NCI-H524 (cell line): ENCODE data around the gene WASF3.
"Not testable (repeated sequence)": the region's sequence is repeated elsewhere in the genome, so short reads cannot be mapped to it uniquely, and the experiment has no call there.

Experiments
- DNase-seq, 2 experiments: peaks; one replicate each; lab custom pipeline; 2025; lab: John Stamatoyannopoulos, UW

Gene WASF3

DNA sequence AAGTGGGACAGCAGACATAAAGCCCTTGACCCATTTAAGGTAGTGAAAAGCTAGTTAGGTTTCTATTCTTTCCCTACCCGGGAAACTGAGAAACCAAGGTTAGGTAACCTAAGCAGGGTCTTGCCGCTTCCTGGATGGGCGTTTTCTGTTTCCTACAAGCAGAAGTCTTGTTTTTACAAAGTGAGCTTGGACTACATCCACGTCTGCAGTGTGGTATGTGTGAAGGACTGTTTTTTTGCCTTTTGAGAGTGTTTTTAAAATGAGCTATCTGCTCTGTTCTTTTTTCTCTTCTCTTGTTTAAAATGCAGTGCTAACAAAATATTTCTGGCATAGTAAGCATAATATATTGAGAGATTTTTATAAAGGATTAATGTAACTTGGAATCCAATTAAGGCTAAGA, 153.7 kb downstream of the WASF3 start:
- no peak for DNase-seq

DNA sequence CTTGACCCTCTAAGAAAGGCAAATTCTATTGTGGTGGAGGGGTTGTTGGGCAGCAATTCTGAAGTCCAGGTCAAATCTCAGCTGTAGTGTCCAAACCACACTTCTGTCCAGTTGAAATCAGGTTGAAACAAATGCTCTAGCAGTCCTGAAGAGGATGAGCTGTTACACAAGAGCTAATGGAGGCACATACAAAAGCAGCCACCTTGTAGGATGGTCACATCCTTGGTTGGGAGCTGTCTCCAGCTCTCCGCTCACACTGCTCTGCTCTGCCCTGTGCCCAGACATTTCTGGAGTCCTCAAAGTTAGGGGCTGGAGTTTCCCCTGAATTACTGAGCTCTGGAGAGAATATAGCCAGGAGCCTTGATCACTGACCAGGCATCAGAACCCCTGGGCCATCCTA, 155.9 kb downstream of the WASF3 start:
- DNase-seq: no peak

DNA sequence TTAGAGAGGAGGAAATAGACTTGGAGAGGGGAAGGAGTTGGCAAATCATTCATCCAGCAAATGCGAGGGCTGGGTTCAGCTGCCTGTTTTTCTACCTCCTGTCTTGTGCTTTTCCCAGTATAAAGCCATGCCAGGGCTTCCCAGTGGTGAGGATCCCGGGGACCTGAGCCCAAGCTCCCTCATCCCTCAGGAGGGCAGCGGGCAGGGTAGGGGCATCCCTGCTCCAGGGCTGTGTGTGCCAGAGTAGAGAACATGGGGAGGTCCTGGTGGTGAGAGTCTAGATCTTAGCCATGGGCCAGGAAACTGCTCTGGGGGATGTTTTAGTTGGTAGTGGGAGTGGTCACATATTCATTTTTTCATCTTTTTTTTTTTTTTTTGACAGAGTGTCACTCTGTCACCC, 159.5 kb downstream of the WASF3 start:
- DNase-seq: no peak

DNA sequence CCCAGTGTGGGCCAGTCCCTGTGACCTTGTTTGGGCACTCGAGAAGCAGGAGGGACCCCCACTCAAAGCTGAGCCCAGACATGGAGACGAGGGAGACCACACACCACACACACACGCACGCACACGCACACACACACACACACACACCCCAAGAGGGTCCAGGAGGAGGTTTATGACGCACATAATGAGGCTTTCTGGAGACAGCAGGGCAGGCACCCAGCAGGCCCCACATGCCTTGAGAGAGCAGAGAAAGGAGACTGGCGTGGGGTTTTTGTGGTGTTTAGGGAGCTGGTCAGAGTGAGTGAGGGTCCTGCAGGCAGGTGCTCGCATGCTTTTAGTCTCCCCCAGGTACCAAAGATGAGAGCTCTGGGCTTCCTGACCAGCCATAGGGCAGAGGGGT, 160.7 kb downstream of the WASF3 start:
- DNase-seq: no peak

DNA sequence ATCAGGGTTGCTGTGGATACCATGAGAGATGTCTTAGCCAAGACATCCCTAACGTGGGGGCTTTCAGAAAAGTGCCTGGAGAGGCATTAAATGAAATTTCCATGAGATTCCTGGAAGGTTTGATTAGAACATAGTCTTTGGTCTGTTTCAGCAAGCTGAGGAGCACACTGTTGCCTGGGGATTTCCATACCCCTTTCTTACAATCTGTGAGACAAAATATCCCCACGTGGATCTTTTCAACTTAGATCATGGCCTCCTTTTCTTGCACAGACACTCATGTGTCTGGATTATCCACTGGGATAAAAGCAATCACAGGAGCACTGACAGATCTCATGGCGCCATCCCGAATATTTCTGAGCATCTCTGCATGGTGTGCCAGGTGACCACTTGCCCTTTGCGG, 161.4 kb downstream of the WASF3 start:
- DNase-seq: no peak

DNA sequence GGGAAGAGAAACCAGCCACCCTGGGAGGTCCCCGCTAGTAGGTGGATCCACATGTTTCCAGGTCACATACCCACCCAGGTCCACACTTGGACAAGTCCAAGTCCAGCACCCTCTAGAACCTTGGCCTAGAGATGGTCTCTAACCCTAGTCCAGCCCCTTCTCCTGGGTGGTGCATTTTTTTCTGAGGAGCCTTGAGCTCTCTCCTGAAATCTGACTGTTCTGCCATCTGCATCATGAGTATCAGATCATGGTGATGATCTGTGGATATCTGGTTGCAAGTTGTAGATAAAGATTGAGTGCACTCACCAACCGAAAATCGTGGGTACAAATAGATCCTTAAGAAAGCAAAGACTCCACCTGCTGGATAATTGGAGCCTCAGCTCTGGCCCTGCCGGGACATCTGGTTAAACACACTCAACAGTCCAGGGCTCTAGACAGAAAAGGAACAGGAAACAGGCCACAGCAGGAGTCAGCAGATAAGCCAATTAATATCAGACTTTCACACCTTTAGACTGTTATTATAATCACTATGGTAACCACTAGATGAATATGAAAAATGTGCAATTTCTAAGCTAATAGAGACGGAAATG, 162.0 kb downstream of the WASF3 start:
- DNase-seq: peak; percentile 95 to 99

DNA sequence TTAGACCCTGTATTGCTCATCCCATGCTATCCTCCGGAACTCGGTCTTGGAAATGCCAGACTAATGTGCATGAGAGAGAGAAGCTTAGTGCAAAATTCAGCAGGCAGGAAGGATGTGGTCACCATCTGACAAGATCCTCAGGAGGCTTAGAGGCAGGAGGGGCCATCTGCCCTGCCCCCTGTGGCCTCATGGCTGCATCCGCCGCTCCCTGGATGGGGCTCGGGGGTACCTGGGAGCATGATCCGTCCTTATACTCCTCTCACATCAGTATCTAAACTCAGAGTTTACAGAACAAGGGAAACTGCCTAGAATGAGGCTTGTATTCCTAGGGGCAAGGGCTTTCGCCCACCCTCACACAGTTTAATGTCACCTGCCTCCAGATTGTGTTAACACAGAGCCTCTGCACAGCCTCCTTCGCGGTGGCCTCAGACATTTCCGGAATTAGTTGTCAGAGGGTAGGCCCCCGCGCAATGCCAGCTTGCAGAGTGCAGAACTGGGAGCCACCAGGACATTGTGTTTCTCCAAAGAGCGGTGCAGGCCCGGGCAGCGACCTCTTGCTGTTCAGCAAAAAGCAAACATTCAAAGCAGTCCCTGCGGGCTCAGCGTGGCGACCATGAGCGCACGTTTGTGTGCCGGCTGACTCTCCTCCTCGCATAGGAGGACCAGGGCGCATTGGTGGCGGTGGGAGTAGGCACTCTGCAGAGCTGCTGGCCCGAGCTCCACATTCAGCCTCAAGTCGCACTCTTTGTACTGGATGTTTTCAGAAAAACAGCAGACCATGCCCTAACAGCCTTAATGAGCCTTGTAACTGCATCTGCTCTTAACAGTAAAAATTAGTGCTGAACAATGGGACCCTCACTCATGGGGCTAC, 164.0 kb downstream of the WASF3 start:
- peak; percentile 78 to 85 for DNase-seq

DNA sequence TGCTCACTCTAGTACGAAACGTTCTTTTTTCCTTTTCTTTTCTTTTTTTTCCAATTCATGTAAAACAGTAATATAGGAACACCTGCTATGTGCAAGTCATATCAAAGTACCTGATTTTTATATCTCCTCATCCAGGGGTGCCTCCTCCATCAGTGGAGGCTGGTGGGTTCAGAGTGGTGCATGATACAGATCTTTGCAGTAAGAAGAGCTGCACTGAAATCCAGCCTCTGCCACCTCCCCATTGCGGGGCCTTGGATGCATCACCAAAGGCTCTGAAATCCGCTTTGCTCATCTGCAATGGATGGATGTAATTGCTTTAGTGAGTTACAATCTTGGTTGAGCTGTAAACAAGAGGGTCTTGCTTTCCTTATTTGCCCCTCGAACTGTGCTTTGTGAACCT, 164.8 kb downstream of the WASF3 start:
- no peak for DNase-seq

DNA sequence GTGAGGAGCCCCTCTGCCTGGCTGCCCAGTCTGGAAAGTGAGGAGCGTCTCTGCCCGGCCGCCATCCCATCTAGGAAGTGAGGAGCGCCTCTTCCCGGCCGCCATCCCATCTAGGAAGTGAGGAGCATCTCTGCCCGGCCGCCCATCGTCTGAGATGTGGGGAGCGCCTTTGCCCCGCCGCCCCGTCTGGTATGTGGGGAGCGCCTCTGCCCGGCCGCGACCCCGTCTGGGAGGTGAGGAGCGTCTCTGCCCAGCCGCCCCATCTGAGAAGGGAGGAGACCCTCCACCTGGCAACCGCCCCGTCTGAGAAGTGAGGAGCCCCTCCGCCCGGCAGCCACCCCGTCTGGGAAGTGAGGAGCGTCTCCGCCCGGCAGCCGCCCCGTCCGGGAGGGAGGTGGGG, 166.1 kb downstream of the WASF3 start:
- not testable (repeated sequence) for DNase-seq

DNA sequence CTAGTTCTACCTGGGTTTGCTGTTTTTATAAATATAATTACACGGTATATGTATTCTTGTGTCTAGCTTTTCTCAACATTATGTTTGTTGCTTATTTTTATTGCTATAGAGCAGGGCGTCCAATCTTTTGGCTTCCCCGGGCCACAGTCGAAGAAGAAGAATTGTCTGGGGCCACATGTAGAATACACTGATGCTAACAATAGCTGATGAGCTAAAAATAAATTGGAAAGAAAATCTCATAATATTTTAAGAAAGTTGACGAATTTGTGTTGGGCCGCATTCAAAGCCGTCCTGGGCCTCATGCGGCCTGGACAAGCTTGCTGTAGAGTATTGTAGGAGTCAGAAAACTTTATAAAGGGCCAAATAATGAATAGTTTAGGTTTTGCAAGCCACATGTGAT, 169.2 kb downstream of the WASF3 start:
- DNase-seq: no peak

DNA sequence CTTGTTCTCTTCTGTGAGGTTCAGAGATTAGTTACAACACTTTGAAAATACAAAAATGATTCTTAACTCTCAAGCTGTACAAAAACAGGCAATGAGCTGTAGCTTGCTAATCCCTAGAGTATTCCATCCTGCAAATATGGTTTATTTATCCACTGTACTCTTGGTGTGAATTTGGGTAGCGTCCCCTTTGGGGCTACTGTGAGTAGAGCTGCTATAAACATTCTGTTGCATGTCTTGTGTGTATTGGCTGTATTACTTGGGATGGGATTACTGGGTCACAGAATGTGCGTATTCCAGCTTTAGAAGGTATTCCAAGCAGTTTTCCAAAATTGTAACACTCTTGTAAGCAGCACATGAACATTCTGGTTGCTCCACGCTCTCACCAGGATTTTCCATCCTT, 169.6 kb downstream of the WASF3 start:
- no peak for DNase-seq

DNA sequence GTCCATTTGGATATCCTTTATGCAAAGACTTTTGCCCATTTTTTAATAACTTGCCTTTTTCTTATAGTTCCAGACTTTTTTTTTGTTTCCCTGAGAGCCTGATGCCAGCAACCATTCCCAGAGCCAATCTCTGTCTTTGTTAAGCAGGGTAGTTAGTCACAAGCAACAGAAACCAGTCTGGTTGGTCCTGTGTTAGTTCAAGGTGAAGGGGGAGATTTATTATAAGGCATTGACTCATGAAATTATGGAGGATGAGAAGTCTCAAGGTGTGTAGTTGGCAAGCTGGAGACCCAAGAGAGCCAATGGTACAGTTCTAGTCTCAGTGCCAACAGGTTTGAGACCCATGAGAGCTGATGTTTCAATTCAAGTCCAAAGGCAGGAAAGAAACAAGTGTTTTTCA, 170.2 kb downstream of the WASF3 start:
- DNase-seq: no peak

DNA sequence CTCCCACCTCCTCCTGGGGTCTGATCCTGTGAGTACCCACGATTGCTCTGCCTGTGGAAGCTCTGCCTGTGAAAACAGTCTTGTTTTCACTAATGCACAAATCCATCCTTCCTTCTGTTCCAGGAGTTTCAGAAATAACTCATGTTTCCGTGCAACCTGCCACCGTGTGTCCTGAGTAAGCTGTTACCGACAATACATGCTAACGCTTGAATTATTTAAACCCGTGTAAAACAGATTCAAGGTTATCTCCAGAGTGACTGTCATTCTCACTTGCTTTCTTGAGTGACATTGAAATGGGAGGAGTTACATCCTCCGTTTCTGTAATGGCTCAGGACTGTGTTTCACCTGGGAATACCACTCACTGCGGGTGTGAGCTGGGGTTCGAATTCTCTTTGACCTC, 178.2 kb downstream of the WASF3 start:
- no peak for DNase-seq
